Loucy (cell line): ENCODE results near the gene DNM3.

ENCODE experiments used
- H2AFZ ChIP-seq: fragments of 200-600 bp; sonication (generic); 2 replicates; pipeline ENCODE4 v1.6.0; 2016; ENCODE audit warnings: antibody characterized with exemption, mild to moderate bottlenecking, low read length, moderate library complexity
- H3F3A ChIP-seq: fragments of 200-600 bp; 2 replicates; pipeline ENCODE4 v1.6.0; 2016; ENCODE audit warnings: antibody characterized with exemption, low read depth, mild to moderate bottlenecking
- H3K27me3 ChIP-seq: fragments of 200-600 bp; sonication (generic); 2 replicates; pipeline ENCODE4 v1.6.1; 2014; ENCODE audit warnings: low read length, mild to moderate bottlenecking; ENCODE audit not compliant: insufficient read depth, poor library complexity, severe bottlenecking
- H3K36me3 ChIP-seq: fragments of 200-600 bp; sonication (generic); 2 replicates; pipeline ENCODE4 v1.6.1; 2016; ENCODE audit warnings: low read length; ENCODE audit not compliant: insufficient read depth
- H3K4me1 ChIP-seq: fragments of 200-600 bp; sonication (generic); 2 replicates; pipeline ENCODE4 v1.5.1; 2014; ENCODE audit warnings: low read length, mild to moderate bottlenecking; ENCODE audit not compliant: insufficient read depth, poor library complexity, severe bottlenecking
- H3K4me2 ChIP-seq: fragments of 200-600 bp; sonication (generic); 2 replicates; pipeline ENCODE4 v1.6.0; 2014; ENCODE audit warnings: antibody characterized with exemption, low read length, low read depth, mild to moderate bottlenecking; ENCODE audit not compliant: poor library complexity, severe bottlenecking
- H3K4me3 ChIP-seq: fragments of 200-600 bp; sonication (generic); 2 replicates; pipeline ENCODE4 v1.5.1; 2014; ENCODE audit warnings: low read length, mild to moderate bottlenecking, mixed read lengths; ENCODE audit not compliant: poor library complexity, severe bottlenecking
- H3K79me2 ChIP-seq: fragments of 200-600 bp; sonication (generic); 2 replicates; pipeline ENCODE4 v1.6.1; 2014; ENCODE audit warnings: low read length; ENCODE audit not compliant: insufficient read depth
- H3K9ac ChIP-seq: fragments of 200-600 bp; sonication (generic); 2 replicates; pipeline ENCODE4 v1.6.0; 2014; ENCODE audit warnings: mild to moderate bottlenecking, low read depth, low read length, moderate library complexity; ENCODE audit not compliant: poor library complexity, severe bottlenecking
- H3K9me2 ChIP-seq: fragments of 200-600 bp; sonication (generic); replicated peaks from 2 replicates; pipeline ENCODE4 v1.6.1; 2016; ENCODE audit warnings: low read depth, low read length, mixed read lengths
- H3K9me3 ChIP-seq: fragments of 200-600 bp; sonication (generic); 2 replicates; pipeline ENCODE4 v1.6.1; 2014; ENCODE audit warnings: mild to moderate bottlenecking, antibody characterized with exemption, low read length, low read depth; ENCODE audit not compliant: insufficient read depth
- H4K20me1 ChIP-seq: fragments of 200-600 bp; sonication (generic); 2 replicates; pipeline ENCODE4 v1.6.0; 2014; ENCODE audit warnings: antibody characterized with exemption, low read length, mild to moderate bottlenecking; ENCODE audit not compliant: insufficient read depth, poor library complexity, severe bottlenecking
- CTCF ChIP-seq: fragments of 200-600 bp; sonication (generic); conservative IDR thresholded peaks from 2 replicates; pipeline ENCODE4 v1.5.1; 2014; ENCODE audit warnings: mild to moderate bottlenecking, antibody characterized with exemption, low read length
- EZH2phosphoT487 ChIP-seq: fragments of 200-600 bp; IDR thresholded peaks from 2 replicates; pipeline ENCODE4 v1.6.1; 2018; ENCODE audit warnings: antibody characterized with exemption, mild to moderate bottlenecking, moderate library complexity, borderline replicate concordance

Gene DNM3

GRCh38 chr1:172398970-172399755, 557.9 kb downstream of the DNM3 start:
- Histone ChIP-seq H3K9ac (no peak overlapping the region), H3K9me3 (no peaks in the 10 kb centered on the region), H3K27me3 (no peaks in the 10 kb centered on the region), H3K4me1 (peaks cover 28% of the 10 kb centered on the region), H3K4me3 (no peak overlapping the region), H3K36me3 (no peaks in the 10 kb centered on the region), H2AFZ (peak overlapping the region; percentile 8), H3K79me2 (no peaks in the 10 kb centered on the region), H3K9me2 (no peaks in the 10 kb centered on the region), H3K4me2 (no peak overlapping the region), H4K20me1 (no peaks in the 10 kb centered on the region), H3F3A (no peaks in the 10 kb centered on the region)
- TF ChIP-seq EZH2phosphoT487 (no peak), CTCF (peak; percentile 85)

GRCh38 chr1:172399756-172400721, 558.7 kb downstream of the DNM3 start:
- Histone ChIP-seq H3K4me2 (no peak overlapping the region), H3K27me3 (no peaks in the 10 kb centered on the region), H2AFZ (no peak overlapping the region), H3K79me2 (no peaks in the 10 kb centered on the region), H3K9ac (no peak overlapping the region), H3K9me2 (no peaks in the 10 kb centered on the region), H3F3A (no peaks in the 10 kb centered on the region), H3K4me1 (peaks cover 20% of the 10 kb centered on the region), H4K20me1 (no peaks in the 10 kb centered on the region), H3K4me3 (no peak overlapping the region), H3K36me3 (no peaks in the 10 kb centered on the region), H3K9me3 (no peaks in the 10 kb centered on the region)
- TF ChIP-seq CTCF (no peak), EZH2phosphoT487 (no peak)

- no peaks in the 10 kb centered on the region for H3K9me2 ChIP-seq
- no peaks in the 10 kb centered on the region for H3K27me3 ChIP-seq
- no peak overlapping the region for H3K9ac ChIP-seq
- no peaks in the 10 kb centered on the region for H3K79me2 ChIP-seq
- no peaks in the 10 kb centered on the region for H3F3A ChIP-seq
- H3K9me3 ChIP-seq = no peaks in the 10 kb centered on the region
- no peak overlapping the region for H3K4me2 ChIP-seq
- no peaks in the 10 kb centered on the region for H3K36me3 ChIP-seq
- TF ChIP-seq EZH2phosphoT487 (no peak), CTCF (no peak)
- no peaks in the 10 kb centered on the region for H4K20me1 ChIP-seq
- no peak overlapping the region for H3K4me3 ChIP-seq
- H2AFZ ChIP-seq = no peak overlapping the region
- peaks cover 20% of the 10 kb centered on the region for H3K4me1 ChIP-seq
These were observed 559.4 kb downstream of the DNM3 start for GRCh38 chr1:172400722-172401105.
